HepG2 (cell line): Measurements from ENCODE around the gene IQCN. TPM values are rescaled to one million over a fixed set of nuclear protein-coding genes. Genes with fewer than 3 reads are reported as not detected.

Source experiments
- AGO2 ChIP-seq: fragments of 200-400 bp; formaldehyde crosslinking; optimal IDR thresholded peaks from 2 replicates; pipeline ENCODE3; 2017; ENCODE audit warnings: mild to moderate bottlenecking, low read depth, low read length, moderate library complexity
- ATAD3A ChIP-seq: sonication (generic); formaldehyde crosslinking; IDR thresholded peaks from 2 replicates; pipeline ENCODE4 v1.4.0; 2020; ENCODE audit warnings: missing genetic modification reagents
- FOSL2 ChIP-seq: sonication (generic); formaldehyde crosslinking; IDR thresholded peaks from 2 replicates; pipeline ENCODE4 v1.4.0; 2020; ENCODE audit warnings: missing genetic modification reagents
- MAZ ChIP-seq, 2 experiments: sonication (generic) in 1 of 2; formaldehyde crosslinking in 1 of 2; IDR thresholded peaks; 2 replicates each; pipeline versions ENCODE4 v1.5.0 to v1.6.1; 2012 to 2020; ENCODE audit warnings: low read depth in 2 of 2, mild to moderate bottlenecking in 2 of 2, borderline replicate concordance in 1 of 2, improper control_type of control experiment in 1 of 2, low read length in 1 of 2, missing genetic modification reagents in 1 of 2, moderate library complexity in 1 of 2
- MIER2 ChIP-seq: IDR thresholded peaks from 2 replicates; pipeline ENCODE4 v1.6.1; 2016; ENCODE audit warnings: missing biosample characterization, missing genetic modification reagents
- NFATC3 ChIP-seq: sonication (generic); formaldehyde crosslinking; IDR thresholded peaks from 2 replicates; pipeline ENCODE4 v1.5.1; 2020; ENCODE audit warnings: mild to moderate bottlenecking, missing genetic modification reagents
- NR2F6 ChIP-seq, 2 experiments: IDR thresholded peaks; 2 replicates each; pipeline ENCODE4 v1.6.1; 2016; ENCODE audit warnings: antibody characterized with exemption in 1 of 2, mild to moderate bottlenecking in 1 of 2
- RXRA ChIP-seq: sonication (generic); formaldehyde crosslinking; IDR thresholded peaks from 2 replicates; pipeline ENCODE4 v1.5.1; 2020; ENCODE audit warnings: missing genetic modification reagents
- SP5 ChIP-seq: IDR thresholded peaks from 2 replicates; pipeline ENCODE4 v1.6.1; 2016; ENCODE audit warnings: low read depth, borderline replicate concordance
- SRY ChIP-seq: sonication (generic); formaldehyde crosslinking; IDR thresholded peaks from 2 replicates; pipeline ENCODE4 v1.8.0; 2022; ENCODE audit warnings: mild to moderate bottlenecking, missing genetic modification reagents
- TARDBP ChIP-seq: sonication (generic); formaldehyde crosslinking; IDR thresholded peaks from 2 replicates; pipeline ENCODE4 v1.8.0; 2022; ENCODE audit warnings: mild to moderate bottlenecking, missing genetic modification reagents
- TBL1XR1 ChIP-seq: fragments of 150-350 bp; IDR thresholded peaks from 2 replicates; pipeline ENCODE4 v1.6.1; 2014; ENCODE audit warnings: borderline replicate concordance, low read length; ENCODE audit not compliant: partially characterized antibody
- TOPORS ChIP-seq: sonication (generic); formaldehyde crosslinking; IDR thresholded peaks from 2 replicates; pipeline ENCODE4 v1.8.0; 2023; ENCODE audit warnings: mild to moderate bottlenecking, missing genetic modification reagents
- YEATS4 ChIP-seq: sonication (generic); formaldehyde crosslinking; IDR thresholded peaks from 2 replicates; pipeline ENCODE4 v1.4.0; 2020; ENCODE audit warnings: missing genetic modification reagents, borderline replicate concordance
- ZFP36 ChIP-seq: fragments of 150-350 bp; IDR thresholded peaks from 2 replicates; pipeline ENCODE4 v1.6.1; 2018; ENCODE audit warnings: borderline replicate concordance, low read length, low read depth; ENCODE audit not compliant: partially characterized antibody
- ZFY ChIP-seq: sonication (generic); formaldehyde crosslinking; IDR thresholded peaks from 2 replicates; pipeline ENCODE4 v1.4.0; 2020; ENCODE audit warnings: missing genetic modification reagents
- ZKSCAN8 ChIP-seq: IDR thresholded peaks from 2 replicates; pipeline ENCODE4 v1.6.1; 2016; ENCODE audit warnings: borderline replicate concordance, missing genetic modification reagents, missing compliant biosample characterization
- ZNF225 ChIP-seq: sonication (generic); formaldehyde crosslinking; IDR thresholded peaks from 2 replicates; pipeline ENCODE4 v1.4.0; 2020; ENCODE audit warnings: mild to moderate bottlenecking, missing genetic modification reagents
- ZNF546 ChIP-seq: sonication (generic); formaldehyde crosslinking; conservative IDR thresholded peaks from 2 replicates; pipeline ENCODE4 v1.8.1; 2023; ENCODE audit warnings: mild to moderate bottlenecking, missing genetic modification reagents
- ZNF556 ChIP-seq: sonication (generic); formaldehyde crosslinking; IDR thresholded peaks from 2 replicates; pipeline ENCODE4 v1.4.0; 2020; ENCODE audit warnings: mild to moderate bottlenecking, missing genetic modification reagents, borderline replicate concordance
- ZNF563 ChIP-seq: sonication (generic); formaldehyde crosslinking; IDR thresholded peaks from 2 replicates; pipeline ENCODE4 v1.8.0; 2022; ENCODE audit warnings: mild to moderate bottlenecking, moderate library complexity, missing genetic modification reagents
- ZNF891 ChIP-seq: sonication (generic); formaldehyde crosslinking; IDR thresholded peaks from 2 replicates; pipeline ENCODE4 v1.5.0; 2020; ENCODE audit warnings: mild to moderate bottlenecking, missing genetic modification reagents
- polyA plus RNA-seq, 8 experiments: library from polyadenylated mRNA; depleted of rRNA in 3 of 8; stranded (reverse) in 7 of 8; unstranded in 1 of 8; fragments of >200 nt; fragmentation: Illumina TruSeq in 4 of 8; extraction: Trizol in 4 of 8; gene quantifications; 2 replicates each; pipeline versions ENCODE4 v1.2.1 to v1.2.3, GENCODE V29; 2011 to 2016; ENCODE audit warnings: low read depth in 4 of 8, missing spikeins in 1 of 8, mixed read lengths in 1 of 8; ENCODE audit not compliant: insufficient read depth in 1 of 8
- total RNA-seq, 5 experiments: library from RNA; depleted of rRNA; stranded (reverse); fragments of >200 nt; fragmentation: Illumina TruSeq; extraction: Trizol; gene quantifications; 2 replicates each; pipeline ENCODE4 v1.2.3, GENCODE V29; 2016; ENCODE audit warnings: low read depth in 1 of 5
- TF ChIP-seq, protein P1 (sequence below): sonication (generic); formaldehyde crosslinking; IDR thresholded peaks from 2 replicates; pipeline ENCODE4 v1.5.1; 2020; ENCODE audit warnings: mild to moderate bottlenecking, moderate library complexity, missing genetic modification reagents
- TF ChIP-seq, protein P2 (sequence below): sonication (generic); formaldehyde crosslinking; conservative IDR thresholded peaks from 2 replicates; pipeline ENCODE4 v1.8.1; 2023; ENCODE audit warnings: missing genetic modification reagents
- TF ChIP-seq, protein P3 (sequence below): sonication (generic); formaldehyde crosslinking; IDR thresholded peaks from 2 replicates; pipeline ENCODE4 v1.4.0; 2020; ENCODE audit warnings: mild to moderate bottlenecking, missing genetic modification reagents

The IQCN gene
- total and polyA plus RNA-seq, 2 of the 13 experiments (the other 11 are each of a cell fraction or from before 2014, with no cell fraction given) = 0.04 to 0.18 TPM

DNA sequence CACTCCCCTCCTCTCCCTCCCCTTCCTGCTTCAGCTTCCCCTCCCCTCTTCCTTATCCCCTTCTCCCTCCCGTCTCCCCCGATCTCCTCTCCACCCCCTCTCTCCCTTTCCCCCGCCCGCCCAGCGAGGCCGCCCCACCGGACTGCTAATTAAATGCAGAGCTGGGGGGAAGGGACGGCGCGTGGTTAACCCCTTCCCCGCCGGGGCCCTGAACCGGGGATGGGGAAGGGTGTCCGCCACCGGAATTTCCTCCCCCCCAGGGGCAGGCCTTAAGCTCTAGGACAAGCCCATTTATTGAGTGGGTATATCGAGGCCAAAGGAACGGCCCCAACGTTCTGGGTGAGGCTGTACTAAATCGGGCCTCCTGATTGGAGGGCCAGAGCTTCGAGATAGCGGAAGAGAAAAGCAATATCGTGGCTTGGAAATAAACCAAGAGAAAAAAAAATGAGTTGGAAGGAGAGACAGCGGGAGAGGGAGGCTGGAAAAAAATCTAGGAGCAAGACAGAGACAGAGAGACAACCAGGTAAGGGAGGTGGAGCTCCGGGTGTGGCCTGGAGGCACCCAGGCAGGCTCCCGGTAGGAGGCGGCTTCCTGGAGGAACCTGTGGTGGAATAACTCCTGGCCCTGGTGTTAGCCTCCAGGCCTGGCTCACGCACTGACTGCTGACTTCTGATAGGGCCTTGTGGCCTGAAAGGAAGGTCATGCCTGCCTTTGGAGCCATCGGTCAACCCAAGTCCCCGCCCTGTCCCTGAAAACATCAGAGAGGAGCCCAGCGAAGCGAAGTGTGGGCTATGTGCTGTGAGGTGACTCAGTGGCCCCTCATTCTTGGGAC lies 18.8 kb upstream of the IQCN start (continued):
- TF ChIP-seq MAZ (IDR thresholded peaks at IDR 0.05; ENCODE audit: borderline replicate concordance, low read depth, low read length) = no peak
- peak; percentile 65 for TF ChIP-seq MAZ (CRISPR knock-in tag; IDR thresholded peaks at IDR 0.05; ENCODE audit: low read depth)
- 0 out of 2 replicates have a peak, but pooled peaks have one; percentile 27 for TF ChIP-seq SP5
- no peak for TF ChIP-seq SRY (CRISPR knock-in tag)
- no peak for TF ChIP-seq ZNF546 (CRISPR knock-in tag)
- TF ChIP-seq ZFY (CRISPR knock-in tag) = peak; percentile 57
- TF ChIP-seq MIER2 (CRISPR knock-in tag) = no peak
- peak; percentile 96 for TF ChIP-seq ZFP36
- TF ChIP-seq, protein P1, sequence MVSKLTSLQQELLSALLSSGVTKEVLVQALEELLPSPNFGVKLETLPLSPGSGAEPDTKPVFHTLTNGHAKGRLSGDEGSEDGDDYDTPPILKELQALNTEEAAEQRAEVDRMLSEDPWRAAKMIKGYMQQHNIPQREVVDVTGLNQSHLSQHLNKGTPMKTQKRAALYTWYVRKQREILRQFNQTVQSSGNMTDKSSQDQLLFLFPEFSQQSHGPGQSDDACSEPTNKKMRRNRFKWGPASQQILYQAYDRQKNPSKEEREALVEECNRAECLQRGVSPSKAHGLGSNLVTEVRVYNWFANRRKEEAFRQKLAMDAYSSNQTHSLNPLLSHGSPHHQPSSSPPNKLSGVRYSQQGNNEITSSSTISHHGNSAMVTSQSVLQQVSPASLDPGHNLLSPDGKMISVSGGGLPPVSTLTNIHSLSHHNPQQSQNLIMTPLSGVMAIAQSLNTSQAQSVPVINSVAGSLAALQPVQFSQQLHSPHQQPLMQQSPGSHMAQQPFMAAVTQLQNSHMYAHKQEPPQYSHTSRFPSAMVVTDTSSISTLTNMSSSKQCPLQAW (CRISPR knock-in tag) = 0 out of 2 replicates have a peak, but pooled peaks have one; percentile 31
- no peak for TF ChIP-seq ZNF891 (CRISPR knock-in tag)
- no peak for TF ChIP-seq ZNF556
- TF ChIP-seq TBL1XR1 = no peak
- no peak for TF ChIP-seq YEATS4 (CRISPR knock-in tag)
- TF ChIP-seq, protein P2, sequence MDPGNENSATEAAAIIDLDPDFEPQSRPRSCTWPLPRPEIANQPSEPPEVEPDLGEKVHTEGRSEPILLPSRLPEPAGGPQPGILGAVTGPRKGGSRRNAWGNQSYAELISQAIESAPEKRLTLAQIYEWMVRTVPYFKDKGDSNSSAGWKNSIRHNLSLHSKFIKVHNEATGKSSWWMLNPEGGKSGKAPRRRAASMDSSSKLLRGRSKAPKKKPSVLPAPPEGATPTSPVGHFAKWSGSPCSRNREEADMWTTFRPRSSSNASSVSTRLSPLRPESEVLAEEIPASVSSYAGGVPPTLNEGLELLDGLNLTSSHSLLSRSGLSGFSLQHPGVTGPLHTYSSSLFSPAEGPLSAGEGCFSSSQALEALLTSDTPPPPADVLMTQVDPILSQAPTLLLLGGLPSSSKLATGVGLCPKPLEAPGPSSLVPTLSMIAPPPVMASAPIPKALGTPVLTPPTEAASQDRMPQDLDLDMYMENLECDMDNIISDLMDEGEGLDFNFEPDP (CRISPR knock-in tag) = no peak
- TF ChIP-seq ZKSCAN8 (CRISPR knock-in tag) = no peak
- 0 out of 2 replicates have a peak, but pooled peaks have one; percentile 41 for TF ChIP-seq ZNF563 (CRISPR knock-in tag)
- TF ChIP-seq FOSL2 (CRISPR knock-in tag) = 0 out of 2 replicates have a peak, but pooled peaks have one; percentile 15
- TF ChIP-seq ATAD3A = no peak
- TF ChIP-seq NR2F6 (IDR thresholded peaks at IDR 0.05) = no peak
- TF ChIP-seq NR2F6 (CRISPR knock-in tag; IDR thresholded peaks at IDR 0.05) = no peak
- no peak for TF ChIP-seq NFATC3 (CRISPR knock-in tag)
- TF ChIP-seq TARDBP (CRISPR knock-in tag) = 0 out of 2 replicates have a peak, but pooled peaks have one; percentile 34
- TF ChIP-seq AGO2 = no peak
- no peak for TF ChIP-seq TOPORS (CRISPR knock-in tag)
- TF ChIP-seq ZNF225 (CRISPR knock-in tag) = no peak
- TF ChIP-seq, protein P3, sequence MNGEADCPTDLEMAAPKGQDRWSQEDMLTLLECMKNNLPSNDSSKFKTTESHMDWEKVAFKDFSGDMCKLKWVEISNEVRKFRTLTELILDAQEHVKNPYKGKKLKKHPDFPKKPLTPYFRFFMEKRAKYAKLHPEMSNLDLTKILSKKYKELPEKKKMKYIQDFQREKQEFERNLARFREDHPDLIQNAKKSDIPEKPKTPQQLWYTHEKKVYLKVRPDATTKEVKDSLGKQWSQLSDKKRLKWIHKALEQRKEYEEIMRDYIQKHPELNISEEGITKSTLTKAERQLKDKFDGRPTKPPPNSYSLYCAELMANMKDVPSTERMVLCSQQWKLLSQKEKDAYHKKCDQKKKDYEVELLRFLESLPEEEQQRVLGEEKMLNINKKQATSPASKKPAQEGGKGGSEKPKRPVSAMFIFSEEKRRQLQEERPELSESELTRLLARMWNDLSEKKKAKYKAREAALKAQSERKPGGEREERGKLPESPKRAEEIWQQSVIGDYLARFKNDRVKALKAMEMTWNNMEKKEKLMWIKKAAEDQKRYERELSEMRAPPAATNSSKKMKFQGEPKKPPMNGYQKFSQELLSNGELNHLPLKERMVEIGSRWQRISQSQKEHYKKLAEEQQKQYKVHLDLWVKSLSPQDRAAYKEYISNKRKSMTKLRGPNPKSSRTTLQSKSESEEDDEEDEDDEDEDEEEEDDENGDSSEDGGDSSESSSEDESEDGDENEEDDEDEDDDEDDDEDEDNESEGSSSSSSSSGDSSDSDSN (CRISPR knock-in tag) = peak; percentile 46; the same call in 1 of the 2 replicates
- TF ChIP-seq RXRA (CRISPR knock-in tag) = peak; percentile 12; the same call in 1 of the 2 replicates
